Adrenal gland (tissue), 12 donors: ENCODE measurements around the gene ADAMTS4. TPM values are rescaled to one million over a fixed set of nuclear protein-coding genes. Genes with fewer than 3 reads are reported as not detected.

Experiments
- DNase-seq, 7 donors: peaks; one replicate each; pipeline ENCODE4 v3.0.0-alpha.2; 2019 to 2020
- H3K27ac ChIP-seq, 5 donors: fragments of 200-600 bp; sonication (generic) in 4 of 5; 1 replicate in 3 of 5; 2 replicates in 2 of 5; pipeline versions ENCODE4 v1.5.1 to v1.8.0; 2016 to 2020; ENCODE audit warnings: mild to moderate bottlenecking in 1 of 5
- H3K27me3 ChIP-seq: fragments of 200-600 bp; 2 replicates; pipeline ENCODE4 v1.8.0; 2021
- H3K36me3 ChIP-seq, 2 donors: fragments of 200-600 bp; replicated peaks in 1 of 2; 1 replicate in 1 of 2; 2 replicates in 1 of 2; pipeline versions ENCODE4 v1.5.1 to v1.8.0; 2018 to 2022
- H3K4me1 ChIP-seq, 2 donors: fragments of 200-600 bp; replicated peaks in 1 of 2; 1 replicate in 1 of 2; 2 replicates in 1 of 2; pipeline versions ENCODE4 v1.5.1 to v1.8.0; 2018 to 2021
- H3K4me3 ChIP-seq, 4 donors: fragments of 200-600 bp; sonication (generic) in 3 of 4; one replicate each; pipeline ENCODE4 v1.5.1; 2016 to 2018
- H3K9me3 ChIP-seq, 3 donors: fragments of 200-600 bp; sonication (generic) in 1 of 3; replicated peaks in 1 of 3; 1 replicate in 2 of 3; 2 replicates in 1 of 3; pipeline versions ENCODE4 v1.5.1 to v1.8.0; 2016 to 2021
- CTCF ChIP-seq, 6 experiments: fragments of 450-650 bp in 4 of 6; fragments of 200-600 bp in 2 of 6; sonication (generic) in 1 of 6; IDR thresholded peaks; 1 replicate in 5 of 6; 2 replicates in 1 of 6; pipeline versions ENCODE4 v1.5.1 to v1.8.0; 2016 to 2021; ENCODE audit warnings: antibody characterized with exemption in 6 of 6, mild to moderate bottlenecking in 2 of 6, moderate library complexity in 1 of 6
- POLR2A ChIP-seq, 2 donors: fragments of 450-650 bp; IDR thresholded peaks; one replicate each; pipeline ENCODE4 v1.6.1; 2017; ENCODE audit warnings: antibody characterized with exemption in 2 of 2, mild to moderate bottlenecking in 2 of 2, moderate library complexity in 1 of 2
- WGBS, 4 donors: extraction: QIAGEN DNeasy Blood & Tissue Kit in 2 of 4; methylation state at CpG; one replicate each; pipeline versions ENCODE4 v1.1.5 to v1.1.7; 2013 to 2017; 5-methylcytosine and 5-hydroxymethylcytosine counted together
- intact Hi-C, 2 donors: fragments of 100-400 bp; cut with DNase I; formaldehyde crosslinking; loops; one replicate each; pipeline versions ENCODE4 v1.14.1 to v1.15.0; 2022 to 2023
- polyA plus RNA-seq, 3 donors: library from polyadenylated mRNA; stranded (reverse); fragments of 200-250 nt in 2 of 3; fragments of 350-450 nt in 1 of 3; fragmentation: Illumina TruSeq in 1 of 3; extraction: RNeasy Lipid Tissue Mini Kit (QIAGEN cat#74804) in 1 of 3; gene quantifications; one replicate each; pipeline ENCODE4 v1.2.3, GENCODE V29; 2013 to 2014
- total RNA-seq, 9 donors: library from RNA; depleted of rRNA in 4 of 9; stranded (reverse); fragments of >200 nt in 4 of 9; fragments of 120-200 nt in 1 of 9; fragmentation: NEBNext Ultra II Directional in 1 of 9; extraction: Animal tissue kit (Norgen Biotek cat#: 25700) in 1 of 9; gene quantifications; one replicate each; pipeline versions ENCODE4 v1.1.0 to v1.2.4, GENCODE V29; 2013 to 2023
- donor health status: healthy with polysubstance abuse.
- donor health status: Bipolar disorder and iron deficiency.
- donor health status: DM: yes; HTN: yes; CAD: no.
- donor health status: DM: no; HTN: no; CAD: no.
- donor health status: DM: no; HTN: no; CAD: no.
- donor health status: DM: yes; HTN: yes; CAD: no.

The ADAMTS4 gene
- total and polyA plus RNA-seq, 12 donors = 0.67 to 29.2 (median 10.2) TPM

GRCh38 chr1:161160671-161161145 is 38.1 kb downstream of the ADAMTS4 start:
- DNase-seq = no peak
- Histone ChIP-seq H3K4me1 (peaks cover 12 to 27% of the 10 kb centered on the region in 2 donors), H3K4me3 (no peak overlapping the region), H3K9me3 (no peaks in the 10 kb centered on the region), H3K27me3 (no peaks in the 10 kb centered on the region), H3K36me3 (peaks cover 0 to 48% of the 10 kb centered on the region in 2 donors), H3K27ac (no peak overlapping the region)
- intact Hi-C loops = no loop called here
- TF ChIP-seq CTCF (IDR thresholded peaks at IDR 0.05) = no peak
- TF ChIP-seq POLR2A (IDR thresholded peaks at IDR 0.05) = no peak
- 87 to 96% (median 92%) methylated on average over 10 to 22 of the region's 22 CpGs for WGBS, 4 donors

DNA sequence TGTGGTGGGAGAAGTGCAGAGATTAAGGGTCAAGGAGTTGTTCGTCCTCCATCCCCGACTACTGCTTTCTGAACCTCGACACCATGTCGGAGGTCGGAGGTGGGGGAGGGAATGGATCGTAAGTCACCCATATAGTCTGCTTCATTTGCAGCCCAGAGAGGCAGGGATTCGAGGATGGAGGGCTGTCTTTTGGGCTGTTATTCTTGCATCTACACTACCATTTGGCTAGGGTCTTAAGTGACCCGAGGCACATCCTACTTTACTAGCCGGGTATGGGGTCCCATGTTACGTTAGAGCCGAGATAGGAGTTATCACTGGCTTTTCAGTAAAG is 39.0 kb downstream of the ADAMTS4 start:
- no peaks in the 10 kb centered on the region for H3K9me3 ChIP-seq
- intact Hi-C loops = no loop called here
- TF ChIP-seq POLR2A (IDR thresholded peaks at IDR 0.05) (no peak), CTCF (IDR thresholded peaks at IDR 0.05) (no peak)
- H3K4me1 ChIP-seq = peaks cover 5 to 25% of the 10 kb centered on the region in 2 donors
- peak overlapping the region in 4 of 5 donors; percentile 55 to 88 (median 80) for H3K27ac ChIP-seq
- no peak for DNase-seq
- no peaks in the 10 kb centered on the region for H3K27me3 ChIP-seq
- peak overlapping the region in 3 of 4 donors; percentile 71 to 94 (median 93) for H3K4me3 ChIP-seq
- peaks cover 0 to 48% of the 10 kb centered on the region in 2 donors for H3K36me3 ChIP-seq
- 3 to 9% (median 5%) methylated on average over 10 to 11 of the region's 11 CpGs for WGBS, 4 donors

DNA sequence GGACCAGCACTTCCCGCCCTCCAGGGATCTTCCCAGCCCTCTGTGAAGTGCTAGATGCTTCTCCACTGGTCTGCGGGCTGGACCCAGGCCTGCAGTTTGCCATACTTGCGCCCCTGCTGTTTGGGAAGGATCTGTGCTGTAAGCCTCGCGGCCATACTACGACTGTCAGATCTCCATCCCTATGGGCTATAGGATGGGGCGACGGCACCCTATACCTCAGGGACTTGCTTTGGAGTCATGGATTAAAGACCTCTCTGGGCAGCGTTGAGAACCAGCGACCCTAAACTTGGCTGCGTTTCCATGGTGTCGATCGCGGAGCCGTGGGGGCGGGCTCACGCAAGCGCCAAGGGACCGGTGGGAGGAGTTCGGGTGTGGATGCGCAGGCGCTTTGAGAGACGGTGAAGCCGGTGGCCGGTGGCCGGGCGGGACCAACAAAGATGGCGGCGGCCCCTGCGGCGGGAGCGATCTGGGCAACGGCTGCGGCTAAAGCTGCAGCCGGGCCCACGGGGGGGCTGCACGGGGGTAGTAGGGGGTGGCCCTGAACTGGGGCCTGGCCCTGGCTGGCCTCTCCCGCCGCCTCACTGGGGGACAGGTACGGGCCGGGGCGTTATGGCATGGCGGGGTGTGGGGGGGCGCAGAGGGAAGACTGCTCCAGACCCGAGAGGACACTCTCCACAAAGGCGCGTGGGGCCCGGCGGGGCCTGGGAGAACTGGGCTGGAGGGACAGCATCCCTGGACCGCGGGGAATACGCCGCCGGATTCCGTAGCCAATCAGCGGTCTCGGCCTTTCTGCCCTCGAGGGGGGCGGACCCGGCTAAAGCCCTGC is 39.6 kb downstream of the ADAMTS4 start, which contains the start of gene USP21:
Gene USP21, plus strand, starts transcription at position 414 of the 826 bp plus-strand sequence. CDS start 1,141 bp downstream, outside the sequence.
- H3K27me3 ChIP-seq = no peaks in the 10 kb centered on the region
- H3K4me3 ChIP-seq = peak within 1 kb of the TSS in 3 of 4 donors; percentile 71 to 94 (median 93)
- 0 to 2% (median 2%) methylated on average over 11 to 60 of the region's 60 CpGs for WGBS, 4 donors
- peaks cover 5 to 31% of the 10 kb centered on the region in 2 donors for H3K4me1 ChIP-seq
- TF ChIP-seq CTCF (IDR thresholded peaks at IDR 0.05) = peak in 4 of 6 experiments; percentile 24 to 45 (median 28)
- peak in 1 of 2 donors; percentile 42 for TF ChIP-seq POLR2A (IDR thresholded peaks at IDR 0.05)
- H3K9me3 ChIP-seq = no peaks in the 10 kb centered on the region
- peak; percentile 90 to 96 (median 93) for DNase-seq
- peaks cover 0 to 48% of the 10 kb centered on the region in 2 donors for H3K36me3 ChIP-seq
- H3K27ac ChIP-seq = peak within 1 kb of the TSS in 4 of 5 donors; percentile 55 to 88 (median 80)
- intact Hi-C loops = no loop called here

- H3K27me3 ChIP-seq = no peaks in the 10 kb centered on the region
- peaks cover 0 to 40% of the 10 kb centered on the region in 2 donors for H3K36me3 ChIP-seq
- DNase-seq = no peak
- peaks cover 5 to 31% of the 10 kb centered on the region in 2 donors for H3K4me1 ChIP-seq
- peak overlapping the region in 1 of 4 donors; percentile 94 for H3K4me3 ChIP-seq
- H3K9me3 ChIP-seq = no peaks in the 10 kb centered on the region
- 64 to 70% (median 67%) methylated on average over 9 of the region's 9 CpGs for WGBS, 4 donors
- TF ChIP-seq POLR2A (IDR thresholded peaks at IDR 0.05) (no peak), CTCF (IDR thresholded peaks at IDR 0.05) (no peak)
- peak overlapping the region in 3 of 5 donors; percentile 55 to 88 (median 85) for H3K27ac ChIP-seq
- intact Hi-C loops = no loop called here
These were observed 40.4 kb downstream of the ADAMTS4 start for GRCh38 chr1:161158316-161159010.
